PFSK-1 (cell line): ENCODE results near the gene P3R3URF.

ENCODE experiments used
- FOXP2 ChIP-seq: optimal IDR thresholded peaks from 2 replicates; pipeline ENCODE3; 2011; ENCODE audit warnings: borderline replicate concordance, control low read depth, inconsistent platforms; ENCODE audit not compliant: insufficient read depth; ENCODE audit errors: extremely low read length, extremely low read depth
- POLR2AphosphoS5 ChIP-seq: IDR thresholded peaks from 2 replicates; pipeline ENCODE4 v1.6.1; 2012; ENCODE audit warnings: low read depth, mild to moderate bottlenecking, control low read depth, low read length, moderate library complexity
- REST ChIP-seq, 2 experiments: IDR thresholded peaks; 2 replicates each; pipeline versions ENCODE4 v1.6.1 to v1.8.0; 2011 to 2012; ENCODE audit warnings: low read depth in 2 of 2, low read length in 2 of 2, control low read depth in 1 of 2, inconsistent platforms in 1 of 2, mild to moderate bottlenecking in 1 of 2, moderate library complexity in 1 of 2; ENCODE audit not compliant: insufficient read depth in 1 of 2
- SIN3A ChIP-seq: IDR thresholded peaks from 2 replicates; pipeline ENCODE4 v1.6.1; 2012; ENCODE audit warnings: mild to moderate bottlenecking, low read length, moderate library complexity, borderline replicate concordance; ENCODE audit not compliant: insufficient read depth
- TAF1 ChIP-seq: IDR thresholded peaks from 2 replicates; pipeline ENCODE4 v1.6.1; 2012; ENCODE audit warnings: low read length, control low read depth, borderline replicate concordance; ENCODE audit not compliant: insufficient read depth

Gene P3R3URF

GRCh38 chr1:46183079-46183847 is 7.0 kb upstream of the P3R3URF start:
- TF ChIP-seq POLR2AphosphoS5 = no peak
- no peak for TF ChIP-seq SIN3A
- no peak for TF ChIP-seq REST (IDR thresholded peaks at IDR 0.05; ENCODE audit: insufficient read depth in 1 of 2, low read depth in 2 of 2, low read length in 2 of 2)
- no peak for TF ChIP-seq FOXP2
- TF ChIP-seq TAF1 = no peak

GRCh38 chr1:46181343-46182260 is 5.3 kb upstream of the P3R3URF start:
- TF ChIP-seq FOXP2 = peak; percentile 9
- peak; percentile 81; the same call in 1 of the 2 replicates for TF ChIP-seq SIN3A
- peak in 1 of 2 experiments; percentile 14; a peak in 1 of 4 replicates for TF ChIP-seq REST (IDR thresholded peaks at IDR 0.05; ENCODE audit: insufficient read depth in 1 of 2, low read depth in 2 of 2, low read length in 2 of 2)
- TF ChIP-seq TAF1 = no peak
- TF ChIP-seq POLR2AphosphoS5 = peak; percentile 40; the same call in 1 of the 2 replicates

DNA sequence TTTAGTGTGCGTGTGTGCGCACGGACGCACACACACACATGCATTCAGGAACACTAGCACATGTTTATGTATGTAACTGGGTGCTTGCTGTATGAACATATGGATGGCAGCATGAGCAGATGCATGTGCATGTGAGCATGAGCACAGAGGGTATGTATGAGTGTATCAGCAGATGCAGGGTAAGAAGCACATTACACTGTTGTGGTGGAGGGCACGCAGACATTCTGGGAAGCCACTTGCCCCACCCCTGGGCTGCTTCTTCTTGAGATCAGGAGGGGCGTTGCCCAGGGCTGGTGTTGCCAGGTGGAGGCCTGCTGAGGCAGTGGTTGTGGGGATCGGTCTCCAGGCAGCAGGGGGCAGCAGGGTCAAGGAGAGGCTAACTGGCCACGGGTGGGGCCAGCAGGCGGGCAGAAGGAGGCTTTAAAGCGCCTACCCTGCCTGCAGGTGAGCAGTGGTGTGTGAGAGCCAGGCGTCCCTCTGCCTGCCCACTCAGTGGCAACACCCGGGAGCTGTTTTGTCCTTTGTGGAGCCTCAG is 3.9 kb upstream of the P3R3URF start:
- no peak for TF ChIP-seq TAF1
- TF ChIP-seq REST (IDR thresholded peaks at IDR 0.05; ENCODE audit: insufficient read depth in 1 of 2, low read depth in 2 of 2, low read length in 2 of 2) = no peak
- TF ChIP-seq POLR2AphosphoS5 = no peak
- no peak for TF ChIP-seq SIN3A
- TF ChIP-seq FOXP2 = no peak

GRCh38 chr1:46179138-46180081 is 3.1 kb upstream of the P3R3URF start:
- TF ChIP-seq REST (IDR thresholded peaks at IDR 0.05; ENCODE audit: insufficient read depth in 1 of 2, low read depth in 2 of 2, low read length in 2 of 2) (no peak), SIN3A (no peak), FOXP2 (no peak), POLR2AphosphoS5 (no peak), TAF1 (no peak)
